Liver (tissue), 3 donors: ENCODE results near the gene RGS17.

ENCODE experiments used
- ATF3 ChIP-seq: IDR thresholded peaks from 2 replicates; pipeline ENCODE4 v1.6.1; 2016; ENCODE audit warnings: antibody characterized with exemption
- CTCF ChIP-seq: fragments of 150-350 bp; IDR thresholded peaks from 2 replicates; pipeline ENCODE4 v1.5.1; 2017; ENCODE audit warnings: improper control_type of control experiment, low read depth, low read length; ENCODE audit not compliant: missing input control
- FOXA1 ChIP-seq: IDR thresholded peaks from 2 replicates; pipeline ENCODE4 v1.6.1; 2016; ENCODE audit warnings: antibody characterized with exemption
- JUND ChIP-seq, 2 donors: IDR thresholded peaks; 2 replicates each; pipeline ENCODE4 v1.6.1; 2016; ENCODE audit warnings: antibody characterized with exemption in 2 of 2
- MAX ChIP-seq: IDR thresholded peaks from 2 replicates; pipeline ENCODE4 v1.6.1; 2016; ENCODE audit warnings: antibody characterized with exemption
- SP1 ChIP-seq: IDR thresholded peaks from 2 replicates; pipeline ENCODE4 v1.6.1; 2018; ENCODE audit warnings: antibody characterized with exemption, mild to moderate bottlenecking
- YY1 ChIP-seq: IDR thresholded peaks from 2 replicates; pipeline ENCODE4 v1.6.1; 2016; ENCODE audit warnings: antibody characterized with exemption, mild to moderate bottlenecking
- TF ChIP-seq, protein P1 (sequence below): IDR thresholded peaks from 2 replicates; pipeline ENCODE4 v1.6.1; 2016; ENCODE audit warnings: antibody characterized with exemption
- donor health status: healthy.
- donor health status: healthy.

- TF ChIP-seq CTCF (no peak), FOXA1 (no peak), YY1 (no peak), ATF3 (no peak), JUND (IDR thresholded peaks at IDR 0.05) (no peak), MAX (no peak), SP1 (no peak)
- TF ChIP-seq, protein P1, sequence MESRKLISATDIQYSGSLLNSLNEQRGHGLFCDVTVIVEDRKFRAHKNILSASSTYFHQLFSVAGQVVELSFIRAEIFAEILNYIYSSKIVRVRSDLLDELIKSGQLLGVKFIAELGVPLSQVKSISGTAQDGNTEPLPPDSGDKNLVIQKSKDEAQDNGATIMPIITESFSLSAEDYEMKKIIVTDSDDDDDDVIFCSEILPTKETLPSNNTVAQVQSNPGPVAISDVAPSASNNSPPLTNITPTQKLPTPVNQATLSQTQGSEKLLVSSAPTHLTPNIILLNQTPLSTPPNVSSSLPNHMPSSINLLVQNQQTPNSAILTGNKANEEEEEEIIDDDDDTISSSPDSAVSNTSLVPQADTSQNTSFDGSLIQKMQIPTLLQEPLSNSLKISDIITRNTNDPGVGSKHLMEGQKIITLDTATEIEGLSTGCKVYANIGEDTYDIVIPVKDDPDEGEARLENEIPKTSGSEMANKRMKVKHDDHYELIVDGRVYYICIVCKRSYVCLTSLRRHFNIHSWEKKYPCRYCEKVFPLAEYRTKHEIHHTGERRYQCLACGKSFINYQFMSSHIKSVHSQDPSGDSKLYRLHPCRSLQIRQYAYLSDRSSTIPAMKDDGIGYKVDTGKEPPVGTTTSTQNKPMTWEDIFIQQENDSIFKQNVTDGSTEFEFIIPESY, result no peak
Measured at GRCh38 chr6:153096031-153096430, 35.1 kb downstream of the RGS17 start.
